GM23338 (cell line): ENCODE results near the gene BICD2. TPM values are rescaled to one million over a fixed set of nuclear protein-coding genes. Genes with fewer than 3 reads are reported as not detected.
"Not testable (repeated sequence)": the region's sequence is repeated elsewhere in the genome, so short reads cannot be mapped to it uniquely, and the experiment has no call there.

Source experiments
- ATAC-seq: fragments of 200-7000 bp; cut with Tn5 transposase; 3 replicates; pipeline ENCODE4 v1.9.1; 2020
- DNase-seq: peaks from one replicate; pipeline ENCODE4 v3.0.0-alpha.2; 2015; ENCODE audit warnings: low spot score
- H2AFZ ChIP-seq: fragments of 200-600 bp; sonication (generic); 2 replicates; pipeline ENCODE4 v1.8.0; 2016; ENCODE audit warnings: antibody characterized with exemption, mild to moderate bottlenecking, moderate library complexity
- H3F3A ChIP-seq: fragments of 200-600 bp; sonication (generic); replicated peaks from 2 replicates; pipeline ENCODE4 v1.8.0; 2017; ENCODE audit warnings: antibody characterized with exemption, mixed run types, low read depth
- H3K27ac ChIP-seq: fragments of 200-600 bp; sonication (generic); 2 replicates; pipeline ENCODE4 v1.6.1; 2016; ENCODE audit warnings: low read depth
- H3K27me3 ChIP-seq: fragments of 200-600 bp; sonication (generic); 2 replicates; pipeline ENCODE4 v1.8.0; 2016; ENCODE audit warnings: mild to moderate bottlenecking, mixed run types, moderate library complexity; ENCODE audit not compliant: insufficient read depth
- H3K36me3 ChIP-seq: fragments of 200-600 bp; sonication (generic); 2 replicates; pipeline ENCODE4 v1.8.0; 2016; ENCODE audit warnings: mild to moderate bottlenecking; ENCODE audit not compliant: insufficient read depth
- H3K4me1 ChIP-seq: fragments of 200-600 bp; sonication (generic); 2 replicates; pipeline ENCODE4 v1.8.0; 2016; ENCODE audit warnings: mild to moderate bottlenecking, moderate library complexity; ENCODE audit not compliant: insufficient read depth
- H3K4me2 ChIP-seq: fragments of 200-600 bp; sonication (generic); 2 replicates; pipeline ENCODE4 v1.7.1; 2017; ENCODE audit warnings: mixed run types
- H3K4me3 ChIP-seq: fragments of 200-600 bp; sonication (generic); 2 replicates; pipeline ENCODE4 v1.6.1; 2016; ENCODE audit warnings: mixed run types
- H3K79me2 ChIP-seq: fragments of 200-600 bp; sonication (generic); replicated peaks from 2 replicates; pipeline ENCODE4 v1.8.0; 2017; ENCODE audit warnings: mild to moderate bottlenecking; ENCODE audit not compliant: insufficient read depth
- H3K9me2 ChIP-seq: fragments of 200-600 bp; sonication (generic); 2 replicates; pipeline ENCODE4 v1.8.0; 2017; ENCODE audit not compliant: insufficient read depth
- H4K20me1 ChIP-seq: fragments of 200-600 bp; sonication (generic); replicated peaks from 2 replicates; pipeline ENCODE4 v1.8.0; 2017; ENCODE audit warnings: mild to moderate bottlenecking; ENCODE audit not compliant: insufficient read depth
- H3K27ac Mint-ChIP-seq: 2 replicates; pipeline ENCODE4 v1.8.0; 2020; ENCODE audit warnings: inconsistent platforms, mild to moderate bottlenecking, moderate library complexity, mixed read lengths
- H3K27me3 Mint-ChIP-seq: 3 replicates; pipeline ENCODE4 v1.8.0; 2022; ENCODE audit warnings: low read depth, mild to moderate bottlenecking, moderate library complexity, mixed read lengths, inconsistent platforms; ENCODE audit not compliant: insufficient read depth, poor library complexity
- H3K36me3 Mint-ChIP-seq: 3 replicates; pipeline ENCODE4 v1.8.0; 2021; ENCODE audit warnings: low read depth, mild to moderate bottlenecking, inconsistent platforms, moderate library complexity, mixed read lengths
- H3K4me1 Mint-ChIP-seq: 3 replicates; pipeline ENCODE4 v1.8.0; 2020; ENCODE audit warnings: mild to moderate bottlenecking, inconsistent platforms, mixed read lengths
- H3K4me3 Mint-ChIP-seq: 3 replicates; pipeline ENCODE4 v1.8.0; 2021; ENCODE audit warnings: moderate library complexity, mild to moderate bottlenecking, inconsistent platforms, mixed read lengths
- H3K9me3 Mint-ChIP-seq: 3 replicates; pipeline ENCODE4 v1.8.0; 2020; ENCODE audit warnings: moderate library complexity, mild to moderate bottlenecking, inconsistent platforms, mixed read lengths
- EZH2 ChIP-seq: fragments of 200-600 bp; sonication (generic); IDR thresholded peaks from one replicate; pipeline ENCODE4 v1.8.0; 2017; ENCODE audit warnings: antibody characterized with exemption, mild to moderate bottlenecking, low read depth; ENCODE audit not compliant: unreplicated experiment
- JUNB ChIP-seq: IDR thresholded peaks from one replicate; pipeline ENCODE4 v1.6.1; 2016; ENCODE audit warnings: antibody characterized with exemption; ENCODE audit not compliant: unreplicated experiment
- ZNF114 ChIP-seq: fragments of 250-450 bp; sonication (Bioruptor Pico); IDR thresholded peaks from 2 replicates; pipeline ENCODE4 v1.5.0; 2020; ENCODE audit warnings: mild to moderate bottlenecking, moderate library complexity
- ZNF462 ChIP-seq: fragments of 250-450 bp; sonication (Bioruptor Pico); IDR thresholded peaks from 2 replicates; pipeline ENCODE4 v1.5.0; 2020; ENCODE audit warnings: mild to moderate bottlenecking, moderate library complexity
- long read RNA-seq: library from polyadenylated mRNA; unstranded; transcript quantifications from one replicate; pipeline ENCODE4 v2.0.0, GENCODE V29; 2020; ENCODE audit not compliant: unreplicated experiment
- polyA plus RNA-seq: library from polyadenylated mRNA; unstranded; fragments of >200 nt; fragmentation: Nextera tagmentation; extraction: Ambion mirVana; gene quantifications from 2 replicates; pipeline ENCODE4 v1.2.1, GENCODE V29; 2016
- total RNA-seq: library from RNA; depleted of rRNA; stranded (reverse); fragments of >200 nt; shearing (Covaris generic); gene quantifications from 2 replicates; pipeline ENCODE4 v1.2.3, GENCODE V29; 2014; rRNA removed
- TF ChIP-seq, protein P1 (sequence below), 2 experiments: fragments of 200-600 bp in 1 of 2; sonication (generic) in 1 of 2; conservative IDR thresholded peaks; 2 replicates each; pipeline versions ENCODE4 v1.5.1 to v1.6.1; 2016 to 2017; ENCODE audit warnings: antibody characterized with exemption in 2 of 2, low read depth in 2 of 2, mild to moderate bottlenecking in 2 of 2, moderate library complexity in 1 of 2

Gene BICD2
- total RNA-seq (34.3 and 38.1 TPM in 2 replicates), polyA plus RNA-seq (8.7 and 9.6 TPM in 2 replicates)
- long read RNA-seq, partial matches to known transcripts = 0 of 2 reads
- long read RNA-seq, other reads (novel, unspliced or antisense) = 2 of 2 reads

DNA sequence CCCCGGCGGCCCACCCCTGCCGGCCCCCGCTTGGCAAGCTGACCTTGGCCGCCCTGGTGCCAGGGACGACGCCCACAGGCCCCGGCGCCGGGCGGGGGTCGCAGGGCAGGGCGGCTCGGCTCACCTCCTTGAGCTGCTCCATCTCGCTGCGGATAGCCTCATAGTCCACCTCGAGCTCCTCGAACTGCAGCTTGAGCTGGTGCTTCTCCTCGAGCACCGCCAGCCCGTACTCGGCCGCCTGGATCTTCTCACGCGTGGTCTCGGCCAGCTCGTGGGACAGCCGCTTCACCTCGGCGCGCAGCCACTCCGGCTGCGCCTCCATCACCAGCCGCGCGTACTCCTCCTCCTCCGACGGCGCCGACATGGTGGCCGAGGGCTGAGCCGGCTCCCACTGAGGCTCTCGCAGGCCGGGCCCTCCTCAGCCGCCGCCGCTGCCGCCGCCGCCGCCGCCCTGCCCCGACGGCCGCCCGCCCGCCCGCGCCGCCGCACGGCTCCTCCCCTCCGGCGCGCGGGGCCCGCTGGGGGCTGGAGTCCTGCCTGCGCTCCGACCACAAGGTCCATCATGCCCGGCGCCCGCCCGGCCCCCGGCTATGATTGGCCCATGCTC, at the start of gene BICD2:
Gene BICD2 (minus strand): TSS at position 453 of the 607 bp plus-strand sequence. CDS start 89 bp downstream, at position 364.
- H3K4me2 ChIP-seq = peak within 1 kb of the TSS; percentile 94
- peaks cover 49% of the 10 kb centered on the region for H3K79me2 ChIP-seq
- peaks cover 40% of the 10 kb centered on the region for H3K4me1 Mint-ChIP-seq
- no peaks in the 10 kb centered on the region for H3K9me2 ChIP-seq
- peaks cover 4% of the 10 kb centered on the region; the same call in 1 of the 2 replicates for H3F3A ChIP-seq
- no peak for DNase-seq
- no peak for ATAC-seq
- H2AFZ ChIP-seq = peak within 1 kb of the TSS; percentile 94
- peak within 1 kb of the TSS; percentile 85 for H3K4me3 Mint-ChIP-seq
- peaks cover 14% of the 10 kb centered on the region for H3K4me1 ChIP-seq
- H3K36me3 ChIP-seq = no peaks in the 10 kb centered on the region
- peaks cover 32% of the 10 kb centered on the region for H4K20me1 ChIP-seq
- H3K27ac Mint-ChIP-seq = peak within 1 kb of the TSS; percentile 98
- peak within 1 kb of the TSS; percentile 94 for H3K4me3 ChIP-seq
- H3K27ac ChIP-seq = peak within 1 kb of the TSS; percentile 96
- H3K27me3 Mint-ChIP-seq = peaks cover 22% of the 10 kb centered on the region
- no peaks in the 10 kb centered on the region for H3K9me3 Mint-ChIP-seq
- no peaks in the 10 kb centered on the region for H3K27me3 ChIP-seq
- TF ChIP-seq, protein P1, sequence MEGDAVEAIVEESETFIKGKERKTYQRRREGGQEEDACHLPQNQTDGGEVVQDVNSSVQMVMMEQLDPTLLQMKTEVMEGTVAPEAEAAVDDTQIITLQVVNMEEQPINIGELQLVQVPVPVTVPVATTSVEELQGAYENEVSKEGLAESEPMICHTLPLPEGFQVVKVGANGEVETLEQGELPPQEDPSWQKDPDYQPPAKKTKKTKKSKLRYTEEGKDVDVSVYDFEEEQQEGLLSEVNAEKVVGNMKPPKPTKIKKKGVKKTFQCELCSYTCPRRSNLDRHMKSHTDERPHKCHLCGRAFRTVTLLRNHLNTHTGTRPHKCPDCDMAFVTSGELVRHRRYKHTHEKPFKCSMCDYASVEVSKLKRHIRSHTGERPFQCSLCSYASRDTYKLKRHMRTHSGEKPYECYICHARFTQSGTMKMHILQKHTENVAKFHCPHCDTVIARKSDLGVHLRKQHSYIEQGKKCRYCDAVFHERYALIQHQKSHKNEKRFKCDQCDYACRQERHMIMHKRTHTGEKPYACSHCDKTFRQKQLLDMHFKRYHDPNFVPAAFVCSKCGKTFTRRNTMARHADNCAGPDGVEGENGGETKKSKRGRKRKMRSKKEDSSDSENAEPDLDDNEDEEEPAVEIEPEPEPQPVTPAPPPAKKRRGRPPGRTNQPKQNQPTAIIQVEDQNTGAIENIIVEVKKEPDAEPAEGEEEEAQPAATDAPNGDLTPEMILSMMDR (conservative IDR thresholded peaks at IDR 0.05; ENCODE audit: low read depth in 2 of 2) = no peak
- no peaks in the 10 kb centered on the region; the same call in 2 of the 3 replicates for H3K36me3 Mint-ChIP-seq

DNA sequence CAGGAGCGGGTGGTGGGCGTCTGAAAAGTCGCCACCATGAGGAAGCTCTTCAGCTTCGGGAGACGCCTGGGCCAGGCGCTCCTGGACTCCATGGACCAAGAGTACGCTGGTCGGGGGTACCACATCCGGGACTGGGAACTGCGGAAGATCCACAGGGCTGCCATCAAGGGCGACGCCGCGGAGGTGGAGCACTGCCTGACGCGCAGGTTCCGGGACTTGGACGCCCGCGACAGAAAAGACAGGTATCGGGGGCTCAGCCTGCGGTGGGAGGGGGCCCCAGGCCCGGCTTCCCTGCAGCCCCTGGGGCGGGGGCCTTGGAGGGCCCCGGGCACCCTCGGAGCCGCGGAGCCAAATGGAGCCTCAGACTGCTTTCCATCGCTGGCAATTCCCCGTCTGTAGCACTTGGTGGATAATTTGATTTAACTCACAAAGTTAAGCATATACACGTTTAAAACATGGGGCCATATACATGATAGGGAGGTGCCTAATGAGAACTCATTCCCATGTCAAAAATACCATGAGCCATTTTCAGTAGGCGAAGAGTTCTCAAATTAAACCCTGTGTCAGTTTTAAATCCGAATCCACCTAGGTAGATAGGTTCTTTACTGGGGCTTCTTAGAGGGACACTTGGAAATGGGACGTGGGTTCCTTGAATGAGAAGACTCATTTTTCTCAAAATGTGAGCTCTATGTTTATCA, 45.1 kb upstream of the BICD2 start:
- ATAC-seq (peak; percentile 29), DNase-seq (peak; percentile 52)
- H3K4me1 ChIP-seq, H3K9me3 Mint-ChIP-seq, H3K36me3 Mint-ChIP-seq, H3K79me2 ChIP-seq, H3F3A ChIP-seq, H3K27ac ChIP-seq, H3K4me1 Mint-ChIP-seq, H3K27ac Mint-ChIP-seq, H3K36me3 ChIP-seq, H3K9me2 ChIP-seq, H4K20me1 ChIP-seq: not testable (repeated sequence)
- TF ChIP-seq EZH2 = peak; percentile 49
- peak overlapping the region; percentile 85 for H2AFZ ChIP-seq
- peak overlapping the region; percentile 60 for H3K4me3 ChIP-seq
- H3K27me3 Mint-ChIP-seq = peaks cover 51% of the 10 kb centered on the region
- H3K4me3 Mint-ChIP-seq = peak overlapping the region; percentile 79
- H3K27me3 ChIP-seq = peaks cover 90% of the 10 kb centered on the region
- peak overlapping the region; percentile 84 for H3K4me2 ChIP-seq

- Mint-ChIP-seq H3K36me3 (no peaks in the 10 kb centered on the region), H3K4me1 (peaks cover 7% of the 10 kb centered on the region; the same call in 1 of the 3 replicates), H3K4me3 (peak overlapping the region; percentile 79), H3K9me3 (no peaks in the 10 kb centered on the region), H3K27ac (no peak overlapping the region), H3K27me3 (peaks cover 51% of the 10 kb centered on the region)
- Histone ChIP-seq H3K4me3 (peak overlapping the region; percentile 60), H4K20me1 (no peaks in the 10 kb centered on the region; the same call in 1 of the 2 replicates), H3K79me2 (no peaks in the 10 kb centered on the region), H2AFZ (peak overlapping the region; percentile 52), H3K9me2 (no peaks in the 10 kb centered on the region), H3K27ac (no peak overlapping the region), H3K4me2 (peak overlapping the region; percentile 84), H3K4me1 (no peaks in the 10 kb centered on the region), H3F3A (0 out of 2 replicates have a peak, but pooled peaks cover 5% of the 10 kb centered on the region), H3K36me3 (no peaks in the 10 kb centered on the region), H3K27me3 (peaks cover 90% of the 10 kb centered on the region)
- ATAC-seq = peak; percentile 83
- peak; percentile 91 for DNase-seq
- no peak for TF ChIP-seq ZNF462 (CRISPR knock-in tag)
- TF ChIP-seq JUNB = no peak
- no peak for TF ChIP-seq ZNF114 (CRISPR knock-in tag)
These were observed 44.3 kb upstream of the BICD2 start for GRCh38 chr9:92808726-92809451.
